HG03064 (cell line): ENCODE measurements around the gene CDK3.
"Not testable (repeated sequence)": the region's sequence is repeated elsewhere in the genome, so short reads cannot be mapped to it uniquely, and the experiment has no call there.

ENCODE experiments used
- ATAC-seq: cut with Tn5 transposase; IDR thresholded peaks from one replicate; pipeline ENCODE4 v1.9.1; 2021; ENCODE audit warnings: low read depth; ENCODE audit not compliant: unreplicated experiment

The CDK3 gene

DNA sequence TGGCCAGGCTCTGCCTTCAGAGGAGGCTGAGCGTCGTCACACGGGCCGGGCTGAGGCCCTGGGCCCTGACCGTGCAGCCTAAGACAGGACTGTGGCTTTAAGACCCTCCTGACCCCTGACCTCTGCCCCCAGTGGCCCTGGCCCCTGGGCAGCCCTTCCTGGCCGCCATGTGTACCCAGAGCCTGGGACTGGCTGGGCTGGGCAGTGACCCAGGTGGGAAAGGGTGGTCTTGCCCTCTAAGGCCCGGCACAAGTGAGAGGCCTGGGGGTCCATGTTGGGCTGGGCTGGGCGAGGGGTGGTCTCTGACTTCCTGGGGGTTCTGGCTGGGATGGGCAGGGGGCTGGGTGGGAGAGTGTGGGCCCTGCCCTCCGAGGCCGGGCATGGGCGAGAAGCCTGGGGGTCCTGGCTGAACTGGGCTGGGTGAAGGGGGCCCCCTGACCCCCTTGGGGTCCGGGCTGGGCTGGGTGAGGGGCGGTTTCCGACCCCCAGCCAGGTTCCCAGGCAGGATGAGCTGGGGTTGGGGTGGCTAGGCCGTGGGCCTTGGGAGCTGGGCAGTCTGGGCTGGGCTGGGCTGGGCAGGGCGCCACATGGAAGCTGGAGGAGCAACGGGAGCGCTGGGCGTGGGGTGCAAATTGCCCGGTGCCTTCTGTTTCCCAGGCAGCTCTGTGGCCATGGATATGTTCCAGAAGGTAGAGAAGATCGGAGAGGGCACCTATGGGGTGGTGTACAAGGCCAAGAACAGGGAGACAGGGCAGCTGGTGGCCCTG, at the start of gene CDK3:
TSS of gene CDK3 (plus strand) at position 101 of the 767 bp plus-strand sequence. CDS start at position 672, 571 bp downstream.
- no peak for ATAC-seq

DNA sequence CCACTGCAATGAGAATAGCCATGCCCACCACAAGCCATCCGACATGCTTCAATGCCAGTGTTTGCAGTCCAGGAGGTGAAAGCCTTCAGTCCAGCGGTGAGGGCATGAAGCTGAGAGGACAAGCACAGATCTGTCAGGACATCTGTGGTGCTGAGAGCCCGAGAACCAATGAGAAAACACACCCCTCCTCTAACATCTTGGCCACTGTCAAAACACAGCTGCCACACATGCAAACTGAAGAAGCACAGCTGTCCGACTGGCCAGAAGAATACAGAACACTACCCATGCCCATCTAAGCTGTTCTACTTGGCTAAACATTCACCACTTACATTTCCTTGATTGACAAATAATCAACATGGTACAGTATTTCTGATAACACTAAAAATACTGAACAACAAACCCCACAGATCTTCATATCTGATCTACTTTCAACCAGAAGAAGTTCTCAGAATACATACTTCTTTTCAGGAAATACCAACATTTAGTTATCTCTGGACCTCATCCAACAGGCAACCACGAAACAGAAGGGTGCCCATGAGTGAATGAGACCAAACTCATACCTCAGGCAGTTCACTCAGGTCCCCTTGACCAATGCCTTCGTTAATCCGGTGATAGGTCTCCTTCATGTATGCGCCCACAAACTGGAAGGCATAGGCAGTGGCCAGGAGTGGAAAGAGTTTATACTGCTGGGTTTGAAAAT, 49.6 kb upstream of the CDK3 start:
- no peak for ATAC-seq

DNA sequence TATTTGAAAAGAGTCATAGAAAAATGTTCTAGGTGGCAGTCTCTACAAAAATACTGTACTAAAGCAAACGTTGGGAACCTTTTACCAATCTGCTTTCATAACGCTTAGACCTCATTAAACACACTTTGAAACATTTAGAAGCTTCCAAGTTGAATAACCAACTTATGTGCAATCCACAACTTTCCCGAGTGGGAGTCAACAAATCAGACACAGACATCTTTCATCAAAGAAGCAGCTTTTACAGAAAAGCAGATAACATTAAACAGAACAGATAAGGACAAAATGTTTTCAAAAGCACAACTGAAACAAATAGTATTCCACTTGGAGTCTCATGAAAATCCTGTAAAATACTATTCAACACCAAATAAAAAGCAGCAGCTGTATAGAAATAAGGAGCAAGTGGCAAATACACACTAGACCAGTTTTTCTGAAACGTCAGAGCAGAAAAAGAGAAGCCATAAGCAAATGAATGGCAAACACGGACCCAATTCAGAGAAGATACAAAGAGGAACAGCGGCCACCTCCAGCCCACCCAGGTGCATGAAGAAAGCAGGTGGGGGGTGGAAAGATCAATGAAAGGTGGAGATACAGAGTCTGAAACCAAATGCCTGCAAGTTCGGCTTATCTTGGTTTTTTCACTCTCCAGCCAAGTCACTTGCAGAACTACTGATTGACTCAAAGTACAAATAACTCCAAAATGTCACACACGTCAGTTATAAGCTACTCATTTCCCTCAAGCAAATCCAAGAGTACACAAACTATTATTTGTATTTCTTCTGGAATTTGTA, 41.4 kb upstream of the CDK3 start:
- ATAC-seq: no peak

DNA sequence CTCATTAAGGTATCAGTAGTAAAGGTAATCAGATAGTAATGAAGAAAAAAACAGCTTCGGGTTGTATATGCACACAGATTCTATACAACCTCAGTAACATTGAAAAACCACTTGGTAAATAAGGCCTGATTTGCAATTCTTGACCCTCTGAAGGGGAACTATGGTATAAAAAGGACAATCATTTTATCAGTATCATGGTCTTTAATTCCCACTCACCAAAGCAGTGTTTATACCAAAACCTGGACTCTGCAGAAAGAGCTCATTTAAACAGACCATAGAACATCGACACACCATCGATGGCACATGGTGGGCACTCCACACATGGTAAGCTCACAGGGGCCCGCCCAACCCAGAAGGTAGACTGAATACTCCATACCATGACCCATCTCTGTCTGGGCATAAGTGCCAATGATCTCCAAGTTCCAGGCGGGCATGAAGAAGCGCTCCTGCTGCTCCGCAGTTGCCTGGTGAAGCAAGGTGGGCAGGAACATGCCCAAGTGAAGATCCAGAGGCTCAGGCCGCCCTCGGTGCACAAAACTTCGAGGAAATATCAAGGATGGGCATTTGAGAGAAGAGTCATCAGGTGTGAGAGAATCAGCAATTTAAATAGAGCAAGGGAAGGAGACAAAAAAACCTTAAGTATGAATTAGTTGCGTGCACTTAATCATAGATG, 40.7 kb upstream of the CDK3 start:
- no peak for ATAC-seq

DNA sequence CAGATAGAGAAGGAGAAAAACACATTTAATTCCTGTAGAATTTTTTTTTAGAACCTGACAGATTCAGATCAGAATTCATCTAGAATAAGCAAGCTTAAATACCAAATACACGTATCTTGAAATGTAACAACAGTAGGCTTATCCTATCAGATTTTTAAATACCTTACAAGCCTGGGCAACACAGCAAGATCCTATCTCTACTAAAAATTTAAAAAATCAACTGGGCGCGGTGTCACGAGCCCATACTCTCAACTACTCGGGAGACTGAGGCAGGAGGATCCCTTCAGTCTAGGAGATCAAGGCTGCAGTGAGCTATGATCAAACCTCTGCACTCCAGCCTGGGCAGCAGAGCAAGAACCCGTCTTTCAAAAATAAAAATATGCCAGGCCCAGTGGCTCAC, 35.2 kb upstream of the CDK3 start:
- ATAC-seq: no peak

DNA sequence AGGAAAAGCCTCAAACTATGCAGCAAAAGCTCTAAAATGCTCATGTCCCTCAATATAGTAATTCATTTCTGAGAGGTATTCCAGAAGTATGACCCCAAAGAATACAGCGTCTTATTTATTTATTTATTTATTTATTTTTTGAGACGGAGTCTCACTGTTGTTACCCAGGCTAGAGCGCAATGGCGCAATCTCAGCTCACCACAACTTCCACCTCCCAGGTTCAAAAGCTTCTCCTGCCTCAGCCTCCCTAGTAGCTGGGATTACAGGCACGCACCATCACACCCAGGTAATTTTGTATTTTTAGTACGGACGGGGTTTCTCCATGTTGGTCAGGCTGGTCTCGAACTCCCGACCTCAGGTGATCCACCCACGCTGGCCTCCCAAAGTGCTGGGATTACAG, 31.6 kb upstream of the CDK3 start:
- ATAC-seq: not testable (repeated sequence)

DNA sequence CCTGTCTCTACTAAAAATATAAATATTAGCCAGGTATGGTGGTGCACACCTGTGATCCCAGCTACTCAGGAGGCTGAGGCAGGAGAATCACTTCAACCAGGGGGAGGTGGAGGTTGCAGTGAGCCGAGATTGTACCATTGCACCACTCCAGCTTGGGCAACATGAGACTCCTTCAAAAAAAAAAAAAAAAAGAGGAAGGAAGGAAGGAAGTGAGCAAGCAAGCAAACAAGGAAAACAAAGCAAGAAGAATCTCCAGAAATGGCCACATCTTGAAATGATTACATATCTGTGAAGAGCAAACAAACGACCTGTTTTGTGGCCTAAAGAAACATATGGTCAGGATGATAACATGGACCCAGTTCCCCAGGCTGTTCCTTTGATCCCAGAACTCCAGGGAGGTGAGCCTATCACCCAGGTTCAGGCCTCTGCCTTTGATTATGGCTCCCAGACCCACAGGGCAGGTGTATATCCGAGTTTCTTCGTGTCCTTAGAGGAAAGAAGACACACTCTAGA, 30.6 kb upstream of the CDK3 start:
- no peak for ATAC-seq

DNA sequence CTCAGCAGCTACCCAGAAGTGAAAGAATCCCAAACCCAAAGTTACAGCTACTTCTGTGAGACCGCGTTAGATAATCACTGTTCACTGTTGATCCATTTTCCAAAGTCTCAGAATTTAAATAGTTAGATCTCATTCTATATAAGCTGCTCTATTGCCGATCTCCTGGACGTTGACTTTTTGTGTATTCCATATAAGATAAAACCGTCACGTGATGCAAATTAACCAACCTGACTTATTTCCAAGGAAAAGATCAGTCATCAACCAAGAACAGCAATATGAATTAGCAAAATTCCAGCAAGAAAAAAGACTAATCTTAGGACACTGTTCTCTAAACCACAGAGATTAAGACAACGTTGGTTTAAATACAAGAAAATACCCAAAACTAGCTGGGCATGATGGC, 30.0 kb upstream of the CDK3 start:
- ATAC-seq: no peak

DNA sequence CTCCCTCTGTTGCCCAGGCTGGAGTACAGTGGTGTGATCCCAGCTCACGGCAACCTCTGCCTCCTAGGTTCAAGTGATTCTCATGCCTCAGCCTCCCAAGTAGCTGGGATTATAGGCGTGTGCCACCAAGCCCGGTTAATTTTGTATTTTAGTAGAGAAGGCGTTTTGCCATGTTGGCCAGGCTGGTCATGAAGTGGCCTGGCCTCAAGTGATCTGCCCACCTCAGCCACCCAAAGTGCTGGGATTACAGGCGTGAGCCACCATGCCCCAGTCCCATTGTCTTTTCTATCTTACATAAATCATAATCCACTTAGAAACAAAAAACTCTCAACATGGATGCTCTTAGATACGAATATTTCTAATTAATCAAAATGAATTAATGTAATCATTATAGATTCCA, 25.5 kb upstream of the CDK3 start:
- ATAC-seq: not testable (repeated sequence)

DNA sequence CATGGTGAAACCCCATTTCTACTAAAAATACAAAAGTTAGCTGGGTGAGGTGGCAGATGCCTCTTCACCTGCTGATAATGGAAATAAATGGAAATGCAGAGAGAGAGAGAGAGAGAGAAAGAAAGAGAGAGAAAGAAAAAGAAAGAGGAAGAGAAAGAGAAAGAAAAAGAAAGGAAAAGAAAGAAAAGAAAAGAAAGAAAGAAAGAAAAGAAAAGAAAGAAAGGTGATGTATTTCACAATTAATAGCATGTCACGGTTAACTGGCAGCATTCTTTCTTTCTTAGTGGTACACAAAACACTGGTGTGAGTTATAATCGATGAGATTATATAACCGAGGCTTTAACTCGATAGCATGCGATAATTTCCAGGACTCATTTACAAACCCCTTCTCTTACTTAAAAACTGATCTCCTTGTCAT, 24.9 kb upstream of the CDK3 start:
- ATAC-seq: no peak

DNA sequence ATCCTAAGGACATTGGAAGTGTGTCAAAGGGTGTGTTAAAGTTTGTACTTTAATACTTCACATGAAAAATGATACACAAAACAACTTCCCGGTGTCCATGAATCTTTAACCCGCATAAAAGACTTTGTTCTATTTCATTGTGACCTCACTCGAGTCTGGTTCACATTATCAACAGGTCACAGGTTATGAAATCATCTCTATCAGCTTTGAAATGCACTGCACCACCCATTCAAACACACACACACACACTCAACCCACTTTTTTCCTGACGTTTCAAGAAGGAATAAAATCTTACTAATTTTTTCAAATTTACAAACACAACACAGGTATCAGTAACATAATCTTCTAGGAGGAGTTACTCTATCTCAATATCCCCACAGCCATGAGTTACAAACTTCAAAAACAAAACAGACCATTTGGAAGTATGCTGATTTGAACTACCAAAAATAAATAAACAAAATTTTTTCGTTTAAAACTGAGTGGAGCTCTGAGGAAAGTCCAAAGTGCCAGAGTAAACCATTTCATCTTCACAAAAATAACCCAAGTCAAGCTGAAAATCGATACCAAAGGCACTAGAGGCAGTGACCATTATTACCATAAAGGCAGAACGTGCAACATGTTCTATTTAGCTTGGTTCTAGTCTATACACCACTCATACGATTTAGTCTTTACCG, 24.3 kb upstream of the CDK3 start:
- no peak for ATAC-seq

DNA sequence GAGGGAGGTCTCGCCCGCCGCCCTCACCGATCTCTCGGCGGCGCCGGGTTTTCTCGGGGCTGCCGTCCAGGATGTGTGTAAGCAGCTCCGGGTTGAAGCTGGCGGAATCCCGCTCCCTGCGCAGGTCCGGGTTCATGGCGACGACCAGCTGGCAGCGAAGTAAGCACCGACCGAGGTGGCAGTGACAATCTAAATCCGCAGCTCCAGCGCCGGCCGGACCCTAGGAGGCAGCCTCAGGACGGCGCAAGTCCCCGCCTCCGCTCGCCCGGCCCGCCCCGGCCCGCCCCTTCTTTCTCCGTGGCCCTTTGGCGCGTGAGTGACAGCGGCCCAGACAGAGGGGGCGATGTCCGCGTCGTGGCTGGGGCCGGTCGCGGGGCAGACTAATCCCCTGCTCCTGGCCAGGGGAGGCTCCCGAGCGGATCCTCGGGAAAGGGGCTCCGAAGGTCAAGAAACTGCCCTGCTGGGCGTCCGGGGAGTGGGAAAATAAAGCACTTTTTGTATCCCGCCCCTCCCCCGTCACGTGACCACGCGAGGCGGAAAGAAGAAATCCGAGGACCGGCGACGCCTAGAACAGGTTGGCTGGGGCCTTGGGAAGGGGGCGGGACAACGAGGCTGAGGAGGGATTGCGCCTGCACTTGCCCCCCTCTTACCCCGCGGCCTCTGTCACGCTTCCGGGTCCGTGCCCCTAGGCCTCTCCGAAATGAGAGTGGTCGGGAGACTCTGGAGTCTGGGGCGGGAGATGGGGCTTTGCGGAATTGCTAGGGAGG, 21.5 kb upstream of the CDK3 start, which contains the start of the genes ACOX1 and TEN1:
TSS of gene ACOX1 (minus strand) at position 229 of the 767 bp plus-strand sequence. CDS start at position 136, 93 bp downstream.
TSS of gene TEN1 (plus strand) at position 303 of the 767 bp plus-strand sequence. CDS start 6,953 bp downstream, outside the sequence.
- ATAC-seq: peak; percentile 84

DNA sequence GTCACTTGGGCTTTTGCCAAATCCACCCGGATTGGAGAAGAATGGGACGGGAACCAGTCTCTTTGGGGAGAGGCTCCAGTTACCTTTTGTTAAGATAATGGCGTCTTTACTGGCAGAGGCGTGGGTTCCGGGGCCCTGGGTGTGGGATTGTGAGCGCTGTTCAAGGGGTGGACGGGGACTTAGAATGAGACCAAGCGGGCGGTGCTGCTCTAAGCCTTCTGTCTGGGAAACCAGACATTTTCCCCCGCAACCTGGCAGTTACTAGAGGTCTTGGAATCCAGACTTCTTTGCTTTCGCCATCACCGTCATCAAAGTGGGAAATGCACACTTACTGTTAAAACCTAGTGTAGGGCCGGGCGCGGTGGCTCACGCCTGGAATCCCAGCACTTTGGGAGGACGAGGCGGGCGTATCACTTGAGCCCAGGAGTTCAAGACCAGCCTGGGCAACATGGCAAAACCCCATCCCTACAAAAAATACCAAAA, 20.9 kb upstream of the CDK3 start:
- no peak for ATAC-seq

DNA sequence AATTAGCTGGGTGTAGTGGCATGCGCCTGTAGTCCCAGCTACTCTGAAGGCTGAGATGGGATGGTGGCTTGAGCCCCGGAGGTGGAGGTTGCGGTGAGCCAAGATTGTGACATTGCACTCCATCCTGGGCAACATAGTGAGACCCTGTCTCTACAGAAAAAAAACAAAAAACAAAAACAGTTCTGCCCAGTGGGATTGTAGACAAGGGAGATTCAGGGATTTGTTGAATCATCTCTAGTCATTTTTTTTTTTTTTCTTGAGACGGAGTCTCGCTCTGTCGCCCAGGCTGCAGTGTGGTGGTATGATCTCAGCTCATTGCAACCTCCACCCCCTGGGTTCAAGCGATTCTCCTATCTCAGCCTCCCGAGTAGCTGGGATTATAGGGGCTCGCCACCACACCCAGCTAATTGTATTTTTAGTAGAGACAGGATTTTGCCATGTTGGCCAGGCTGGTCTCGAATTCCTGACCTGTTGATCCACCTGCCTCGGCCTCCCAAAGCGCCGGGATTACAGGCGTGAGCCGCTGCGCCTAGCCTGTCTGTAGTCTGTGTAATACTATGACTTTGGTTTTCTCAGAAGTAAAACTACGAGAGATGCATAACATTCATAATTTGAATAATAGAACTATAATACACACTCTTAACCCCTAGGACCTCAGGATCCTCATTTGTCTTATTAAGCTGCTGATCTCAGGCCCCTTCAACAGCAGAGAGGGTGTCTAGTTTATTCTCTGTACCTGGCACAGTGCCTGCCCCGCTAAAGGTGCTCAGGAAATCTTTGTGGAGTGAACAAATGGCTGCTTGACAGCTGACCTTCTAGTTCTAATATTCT, 20.3 kb upstream of the CDK3 start:
- no peak for ATAC-seq

DNA sequence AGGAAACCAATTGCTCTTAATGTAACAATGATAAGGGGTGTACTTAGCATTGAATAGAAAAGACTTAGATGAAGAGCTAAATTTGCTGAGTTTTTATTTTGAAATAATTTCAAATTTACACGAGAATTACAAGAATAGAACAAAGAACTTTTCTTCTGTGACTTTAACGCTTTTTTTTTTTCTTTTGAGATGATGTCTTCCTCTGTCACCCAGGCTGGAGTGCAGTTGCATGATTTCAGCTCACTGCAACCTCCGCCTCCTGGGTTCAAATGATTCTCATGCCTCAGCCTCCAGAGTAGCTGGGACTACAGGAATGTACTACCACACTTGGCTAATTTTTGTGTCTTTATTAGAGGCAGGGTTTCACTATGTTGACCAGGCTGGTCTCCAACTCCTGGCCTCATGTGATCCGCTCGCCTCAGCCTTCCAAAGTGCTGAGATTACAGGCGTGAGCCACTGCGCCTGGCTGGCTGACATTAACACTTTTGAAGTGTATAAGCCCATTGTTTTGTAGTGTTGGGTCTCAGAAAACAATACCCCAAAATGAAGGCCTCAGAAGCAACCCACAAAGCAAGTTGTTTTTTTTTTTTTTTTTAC, 19.5 kb upstream of the CDK3 start:
- ATAC-seq: no peak

DNA sequence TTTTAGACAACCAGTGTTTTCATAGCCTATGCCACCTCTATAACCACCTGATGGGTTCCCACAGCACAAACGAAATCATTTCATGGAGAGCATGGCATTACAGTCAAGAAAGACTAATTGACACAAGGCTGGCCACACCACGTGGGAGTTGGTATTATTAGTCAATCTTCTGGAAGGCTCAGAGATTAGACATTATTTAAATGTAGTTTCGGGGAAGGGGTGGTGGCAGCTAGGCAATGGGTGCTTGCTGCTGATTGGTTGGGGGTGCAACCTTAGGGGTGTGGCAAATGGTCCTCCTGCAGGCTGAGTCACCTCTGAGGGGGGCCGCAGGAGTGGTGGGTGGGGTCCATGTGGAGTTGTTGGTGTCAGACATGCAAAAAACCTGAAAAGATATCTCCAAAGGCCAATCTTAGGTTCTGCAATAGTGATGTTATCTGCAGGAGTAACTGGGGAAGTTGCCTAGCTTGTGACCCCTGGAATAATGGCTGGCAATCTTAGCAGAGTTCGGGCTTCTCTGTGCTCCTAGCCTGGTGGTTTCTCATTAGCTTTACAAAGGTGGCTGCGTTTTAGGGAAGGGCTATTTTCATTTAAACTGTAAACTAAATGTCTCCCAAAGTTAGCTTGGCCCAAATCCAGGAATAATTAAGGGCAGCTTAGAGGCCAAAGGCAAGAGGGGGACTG, 17.0 kb upstream of the CDK3 start:
- ATAC-seq: no peak

DNA sequence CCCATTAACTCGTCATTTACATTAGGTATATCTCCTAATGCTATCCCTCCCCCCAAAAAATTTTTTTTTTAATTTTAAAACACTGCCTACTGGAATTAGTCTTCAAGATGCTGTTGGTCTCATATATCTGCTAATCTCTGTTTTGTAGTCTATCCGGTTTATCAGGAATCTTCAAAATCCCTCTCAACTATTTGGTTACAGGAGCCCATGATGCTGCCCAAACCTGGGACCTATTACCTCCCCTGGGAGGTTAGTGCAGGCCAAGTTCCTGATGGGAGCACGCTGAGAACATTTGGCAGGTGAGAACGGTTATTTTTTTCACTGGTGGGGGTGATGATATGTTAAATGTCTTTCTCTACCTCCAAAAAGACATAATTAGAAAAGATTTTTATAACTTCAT, 14.7 kb upstream of the CDK3 start:
- ATAC-seq: no peak
